Stimulated activated CD8-positive, alpha-beta memory T cell treated with anti-CD3 and anti-CD28 coated beads, Interleukin-4, amount 100 ng/mL, for 24 hours (primary cell): Measurements from ENCODE around the gene LYRM1.
"Not testable (repeated sequence)": the region's sequence is repeated elsewhere in the genome, so short reads cannot be mapped to it uniquely, and the experiment has no call there.

Experiments used
- DNase-seq: peaks from one replicate; pipeline ENCODE4 v3.0.0-alpha.2; 2020; ENCODE audit warnings: low read depth

LYRM1 gene, protein sequence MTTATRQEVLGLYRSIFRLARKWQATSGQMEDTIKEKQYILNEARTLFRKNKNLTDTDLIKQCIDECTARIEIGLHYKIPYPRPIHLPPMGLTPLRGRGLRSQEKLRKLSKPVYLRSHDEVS

DNA sequence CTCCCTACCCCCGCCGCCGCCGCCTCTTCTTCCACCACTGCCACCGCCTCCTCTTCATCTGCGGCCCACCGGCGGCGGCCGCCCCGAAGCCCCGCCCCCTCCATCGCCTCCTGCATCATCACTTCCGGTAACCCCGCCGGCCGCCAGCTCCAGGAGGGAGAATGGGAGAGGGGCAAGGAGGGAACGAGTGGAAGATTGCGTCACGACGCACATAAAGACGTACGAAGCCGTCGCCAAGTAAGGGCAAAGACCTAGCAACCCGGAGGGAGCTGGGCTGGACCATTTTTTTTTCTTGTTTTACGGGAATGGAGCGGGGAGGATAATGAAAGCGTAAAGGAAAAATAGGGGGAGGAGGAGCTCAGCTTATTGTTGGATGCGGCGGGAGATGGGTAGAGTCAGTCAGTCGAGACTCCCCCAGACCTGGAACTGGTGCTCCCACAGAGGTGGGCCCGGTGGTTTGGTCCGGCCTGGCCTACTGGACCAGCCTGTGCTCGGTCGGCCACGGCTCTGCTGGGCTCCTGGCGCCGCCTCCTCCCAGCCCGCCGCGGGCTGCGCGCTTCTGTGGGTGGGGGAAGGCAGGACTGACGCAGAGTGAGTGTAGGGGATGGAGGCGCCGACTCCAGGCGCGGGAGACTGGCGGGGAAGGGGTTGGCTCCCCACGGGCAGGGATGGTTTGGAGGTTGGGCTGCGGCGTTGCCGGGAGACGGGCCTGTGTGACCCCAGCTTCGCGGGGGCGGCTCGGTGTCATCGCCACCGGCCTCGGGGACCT lies at the start of gene LYRM1, which contains the start of gene DCUN1D3:
Gene LYRM1 (plus strand): TSS at position 473 of the 769 bp plus-strand sequence. CDS start 14,785 bp downstream, outside the sequence.
Gene DCUN1D3 (minus strand): TSS at position 60 of the 769 bp plus-strand sequence. CDS start 37,820 bp downstream, outside the sequence.
- peak; percentile 84 for DNase-seq

DNA sequence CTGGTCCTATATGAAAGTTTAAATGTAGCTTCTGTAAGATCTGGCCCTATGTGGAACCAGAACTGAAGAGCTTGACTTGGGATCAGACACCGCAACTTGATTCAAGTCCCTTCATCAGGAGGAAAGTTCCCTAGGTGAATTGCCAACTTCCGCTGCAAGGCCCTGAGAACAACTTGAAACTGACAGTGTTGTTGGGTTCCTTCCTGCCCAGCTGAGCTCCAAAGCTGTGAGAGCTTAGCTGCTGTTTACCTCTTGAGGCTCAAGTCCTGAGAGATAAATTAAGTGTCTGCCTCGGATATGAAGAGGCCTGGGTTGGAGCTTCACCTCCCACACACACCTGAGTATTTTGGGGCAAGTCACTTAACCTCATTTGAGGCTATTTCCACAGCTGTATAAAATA lies 49.6 kb upstream of the LYRM1 start:
- no peak for DNase-seq

DNA sequence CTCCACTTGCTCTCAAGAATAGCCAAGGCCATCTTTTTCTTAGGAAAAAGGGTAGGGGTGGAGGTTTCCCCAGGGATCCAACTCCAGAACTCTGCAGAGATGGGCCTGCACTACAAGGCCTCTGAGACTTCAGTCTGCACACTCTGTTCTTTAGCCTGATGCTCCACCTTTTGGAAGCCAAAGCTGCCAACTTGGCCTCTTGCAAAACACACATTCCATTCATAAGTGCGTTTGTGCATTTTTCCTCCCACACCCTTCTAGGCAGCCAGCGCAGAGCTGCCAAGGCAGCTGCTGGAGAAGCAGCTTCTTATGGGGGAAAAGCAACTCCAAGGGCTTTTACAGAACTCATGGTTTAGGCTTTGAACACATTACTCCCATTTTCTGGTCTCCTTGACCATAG lies 49.0 kb upstream of the LYRM1 start:
- DNase-seq, result no peak

DNA sequence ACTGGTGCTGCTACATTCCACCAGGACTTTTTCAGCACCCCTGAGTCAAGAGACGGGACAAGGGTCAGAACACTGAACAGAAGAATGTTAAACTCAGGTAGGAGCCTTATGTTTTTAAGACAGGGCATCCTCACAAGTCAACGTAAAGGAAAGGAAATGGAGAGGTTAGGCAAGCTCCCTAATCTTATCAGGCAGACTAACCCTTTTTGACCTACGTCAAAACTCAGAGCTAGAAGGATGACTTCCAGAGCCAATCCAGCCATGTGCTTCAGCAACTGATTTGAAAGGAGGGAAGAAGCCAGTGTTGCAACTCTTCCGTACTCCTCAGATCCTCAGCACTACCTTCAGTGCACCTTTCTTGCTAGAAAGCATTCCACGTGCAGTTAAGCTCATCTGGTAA lies 47.4 kb upstream of the LYRM1 start:
- no peak for DNase-seq

DNA sequence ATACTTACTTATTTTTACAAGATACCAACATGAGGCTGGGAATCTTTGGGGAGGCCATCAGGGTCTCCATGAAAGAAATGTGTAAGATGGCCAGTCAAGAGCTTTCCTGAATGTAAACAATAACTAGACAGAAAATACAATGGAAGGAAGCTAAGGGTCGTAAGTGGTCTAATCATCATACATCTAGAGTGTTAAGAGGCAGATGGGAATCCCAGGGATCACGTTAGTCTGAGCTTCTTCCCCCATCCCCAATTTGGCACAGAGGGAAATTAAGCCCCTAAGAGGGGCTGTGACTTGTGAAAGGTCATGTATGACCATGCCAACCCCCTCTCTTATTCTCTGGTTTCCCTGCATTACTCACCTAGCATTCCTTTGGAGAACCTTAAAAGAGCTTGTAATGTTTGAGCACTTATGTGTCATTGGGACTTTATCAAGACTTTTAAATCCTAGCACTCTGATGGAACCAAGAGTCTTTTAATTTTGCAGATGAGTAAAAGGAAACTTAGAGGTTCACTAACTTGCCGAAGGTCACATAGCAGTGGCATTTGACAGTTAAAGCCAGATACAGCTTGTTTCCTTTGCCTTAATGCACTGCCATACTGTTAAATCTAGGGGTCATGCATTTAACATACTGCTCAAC lies 46.5 kb upstream of the LYRM1 start:
- no peak for DNase-seq

DNA sequence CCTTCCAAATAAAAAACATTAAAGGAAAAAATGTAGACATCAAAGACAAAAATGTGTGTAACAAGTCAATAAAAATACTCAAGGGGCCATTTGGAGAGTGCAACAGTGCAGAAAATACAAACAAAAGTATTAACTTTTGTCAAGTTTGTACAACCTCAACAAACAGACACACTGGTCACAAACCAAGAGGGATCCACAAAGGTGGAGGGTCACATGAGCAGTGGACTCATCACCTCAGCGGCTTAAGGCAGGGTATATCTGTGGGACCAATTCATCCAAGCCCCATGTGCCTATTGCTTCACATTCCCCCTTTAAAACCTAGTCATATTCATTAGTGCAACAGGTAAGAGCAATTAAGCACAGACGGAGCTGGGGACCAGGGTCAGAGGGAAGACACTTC lies 45.6 kb upstream of the LYRM1 start:
- DNase-seq, result no peak

DNA sequence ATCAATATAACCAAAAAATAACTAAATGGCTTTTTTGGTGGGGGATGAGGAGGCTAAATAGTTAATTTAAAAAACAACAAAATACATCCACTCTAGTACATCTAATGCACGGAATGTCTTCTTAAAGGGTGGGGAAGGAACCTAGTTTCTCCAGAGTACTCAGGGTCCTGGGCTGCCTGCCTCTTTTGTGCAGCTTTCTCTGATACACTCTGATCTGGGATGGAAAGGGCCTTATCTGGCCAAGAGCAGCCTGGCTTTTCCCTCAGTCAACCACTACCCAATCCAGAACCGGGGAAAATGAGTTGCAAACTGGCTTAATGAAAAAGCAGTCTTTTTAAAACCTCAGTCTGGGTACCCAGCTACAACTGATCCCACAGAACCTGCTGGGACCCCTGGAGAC lies 43.3 kb upstream of the LYRM1 start:
- no peak for DNase-seq

DNA sequence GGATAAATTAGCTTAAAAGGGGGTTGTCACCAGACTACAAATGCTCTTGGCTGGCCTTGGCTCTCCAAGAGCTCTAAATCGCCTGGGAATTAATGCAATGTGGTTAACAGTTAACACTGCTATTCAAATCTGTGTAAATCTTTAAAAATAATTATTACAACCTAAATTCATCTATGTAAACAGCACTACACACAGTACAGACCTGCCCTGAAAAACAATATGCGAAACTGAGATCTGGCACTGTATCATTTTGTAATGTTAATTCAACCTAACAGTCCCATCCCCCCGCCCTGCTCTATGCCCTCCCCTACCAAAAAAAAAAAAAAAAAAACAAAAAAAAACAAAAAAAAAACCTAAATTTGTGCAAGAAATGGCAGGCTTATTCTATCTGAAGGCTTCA lies 41.3 kb upstream of the LYRM1 start:
- DNase-seq, result no peak

DNA sequence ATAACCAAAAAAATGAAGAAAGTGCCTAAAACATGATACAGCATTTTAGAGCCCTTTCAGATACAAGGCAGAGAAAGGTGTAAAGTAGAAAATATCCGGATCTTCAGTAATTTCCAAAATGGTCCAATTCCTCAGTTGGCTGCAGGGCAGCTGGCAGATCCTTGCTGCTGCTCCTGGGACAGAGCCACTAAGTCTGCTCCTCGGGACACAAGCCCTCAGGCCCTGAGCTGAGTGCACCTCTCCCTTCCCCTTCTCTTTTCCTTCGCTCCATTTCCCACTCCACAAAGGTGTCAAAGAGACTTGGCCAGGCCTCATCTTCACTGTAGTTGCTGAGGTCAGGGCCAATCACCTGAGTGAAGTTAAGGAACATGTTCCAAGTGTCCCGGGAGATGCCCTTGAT lies 40.9 kb upstream of the LYRM1 start:
- no peak for DNase-seq

DNA sequence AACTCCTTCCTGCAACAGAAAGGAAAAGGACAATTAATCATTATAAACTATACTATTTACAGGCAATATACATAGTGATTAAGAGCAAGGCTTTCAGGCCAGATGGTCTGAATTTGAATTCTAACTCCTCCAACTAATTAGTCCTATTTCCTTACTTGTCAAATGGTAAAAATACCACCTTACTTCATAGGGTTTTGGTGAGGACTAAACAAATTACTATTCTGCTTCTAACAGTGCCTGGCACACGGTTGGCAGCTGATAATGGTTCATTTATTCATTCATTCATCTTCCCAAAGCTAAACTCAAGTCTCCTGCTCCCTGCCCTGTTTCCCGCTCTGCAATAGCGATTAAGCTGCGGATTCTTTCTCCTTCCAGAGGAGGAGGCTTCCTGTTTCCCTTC lies 40.2 kb upstream of the LYRM1 start:
- no peak for DNase-seq

DNA sequence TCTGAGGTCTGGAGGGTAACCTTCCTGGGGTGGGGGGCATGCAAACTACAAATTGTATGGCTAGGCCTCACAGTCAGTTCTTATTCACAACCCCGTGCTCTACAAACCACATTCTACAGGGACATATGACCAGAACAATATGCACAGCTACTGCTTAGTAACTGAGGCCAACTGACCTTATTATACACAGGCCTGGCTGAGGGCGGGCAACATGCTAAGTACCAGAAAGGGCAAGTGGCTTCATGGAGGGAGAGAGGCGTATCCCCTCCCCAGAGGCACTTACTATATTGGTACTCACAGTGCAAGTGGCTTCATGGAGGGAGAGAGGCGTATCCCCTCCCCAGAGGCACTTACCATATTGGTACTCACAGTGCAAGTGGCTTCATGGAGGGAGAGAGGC lies 39.6 kb upstream of the LYRM1 start:
- DNase-seq, result not testable (repeated sequence)

DNA sequence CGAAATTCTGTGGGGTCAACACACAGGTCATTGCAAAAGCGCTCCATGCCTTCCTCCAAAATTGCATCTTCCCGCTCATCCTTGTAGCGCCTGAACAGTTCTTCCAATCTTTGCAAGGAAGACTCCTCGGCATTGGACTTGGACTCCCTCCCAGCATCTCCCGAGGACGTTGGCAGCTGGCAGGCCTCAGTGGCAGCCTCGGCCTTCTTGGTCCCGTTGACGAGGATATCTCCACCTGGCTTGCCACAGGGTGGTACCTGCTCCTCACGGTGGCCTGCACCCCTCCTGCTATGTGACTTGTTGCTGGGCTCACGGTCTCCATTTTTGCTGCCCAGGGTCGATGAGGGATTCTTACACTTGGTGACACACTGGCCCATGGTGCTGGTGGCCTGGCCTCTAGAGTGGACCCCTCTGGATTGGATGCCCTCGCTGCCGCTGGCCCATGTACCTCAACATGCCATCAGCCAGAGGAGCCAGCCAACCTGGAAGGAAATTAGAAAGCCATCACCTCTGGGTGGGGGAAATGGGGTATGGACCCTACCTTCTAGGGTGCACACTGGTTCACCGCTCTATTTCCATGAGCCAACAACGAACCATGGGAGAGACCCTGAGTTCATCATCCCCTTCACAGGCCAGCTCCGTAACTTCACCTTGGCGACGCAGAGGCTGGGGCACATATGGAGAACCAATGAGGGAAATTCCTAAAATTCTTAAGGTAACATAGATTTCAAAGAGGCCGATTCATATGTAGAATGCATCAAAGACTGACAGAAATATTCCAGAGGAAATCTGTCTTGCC lies 38.2 kb upstream of the LYRM1 start:
- no peak for DNase-seq

DNA sequence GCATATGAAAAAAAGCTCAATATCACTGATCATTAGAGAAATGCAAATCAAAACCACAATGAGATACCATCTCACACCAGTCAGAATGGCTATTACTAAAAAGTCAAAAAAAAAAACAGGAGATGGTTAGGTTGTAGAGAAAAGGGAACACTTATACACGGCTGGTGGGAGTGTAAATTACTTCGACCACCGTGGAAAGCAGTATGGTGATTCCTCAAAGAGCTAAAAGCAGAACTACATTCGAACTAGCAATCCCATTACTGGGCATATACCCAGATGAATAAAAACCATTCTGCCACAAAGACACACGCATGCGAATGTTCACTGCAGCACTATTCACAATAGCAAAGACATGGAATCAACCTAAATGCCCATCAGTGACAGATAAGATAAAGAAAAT lies 36.2 kb upstream of the LYRM1 start:
- not testable (repeated sequence) for DNase-seq

DNA sequence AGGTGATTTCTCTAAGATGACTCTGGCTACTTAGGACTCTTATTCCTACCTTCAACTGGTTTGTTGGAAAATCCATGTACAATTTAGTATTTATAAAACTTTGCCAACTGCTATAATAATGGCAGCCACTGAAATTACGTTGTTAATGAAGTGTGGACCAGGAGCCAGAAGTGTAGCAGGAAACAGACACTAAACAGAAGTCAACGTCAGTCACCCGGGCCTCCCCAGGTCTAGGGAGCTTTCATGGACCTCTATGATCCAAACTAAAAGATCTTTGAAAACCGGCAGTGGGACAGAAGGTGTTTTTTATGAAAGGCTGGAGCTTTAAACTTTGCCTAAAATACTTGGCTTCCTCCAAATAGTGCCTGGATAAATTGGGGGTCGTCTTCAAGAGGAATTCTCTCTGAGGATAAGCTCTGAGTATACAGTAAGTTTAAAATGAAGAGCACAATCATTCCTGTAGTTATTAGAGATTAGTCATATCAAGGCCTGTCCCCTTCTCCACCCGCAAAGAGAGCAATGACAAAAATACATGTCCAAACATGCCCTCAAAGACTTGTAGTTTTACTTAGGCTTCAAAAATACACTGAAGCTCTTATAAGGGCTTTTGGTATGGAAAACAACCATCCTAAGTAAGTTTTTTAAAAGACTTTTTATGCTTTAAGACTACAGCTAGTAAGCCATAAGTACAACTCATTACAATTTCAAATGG lies 35.0 kb upstream of the LYRM1 start:
- no peak for DNase-seq

DNA sequence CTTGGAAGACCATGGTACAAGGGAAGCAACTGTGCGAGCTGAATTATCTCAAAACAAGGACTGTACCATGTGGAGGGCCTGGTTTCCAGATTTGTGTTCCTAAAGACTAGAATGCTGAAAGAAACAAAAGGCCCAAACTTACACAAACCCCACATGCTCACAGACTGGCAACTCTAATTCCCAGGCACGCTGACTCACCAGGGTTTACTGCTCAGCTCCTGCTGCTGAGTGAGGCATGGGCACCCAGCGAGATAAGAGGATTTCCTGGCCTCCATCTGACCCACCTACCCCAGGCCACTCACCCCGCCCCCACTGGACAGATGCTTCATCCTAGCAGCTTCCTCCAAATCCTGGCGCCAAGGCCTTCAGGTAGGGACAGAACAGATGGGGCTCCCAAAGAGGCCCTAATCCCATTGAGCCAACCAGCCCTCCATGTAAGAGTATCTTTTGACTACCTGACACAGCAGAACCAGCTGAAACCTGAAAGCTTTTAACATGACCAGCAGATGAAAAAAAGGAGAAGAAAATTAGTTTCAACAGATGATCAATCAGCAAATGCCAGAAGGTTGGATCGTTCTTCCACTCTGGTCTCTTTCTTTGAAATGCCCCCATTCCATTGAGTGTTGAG lies 34.3 kb upstream of the LYRM1 start:
- DNase-seq, result no peak

DNA sequence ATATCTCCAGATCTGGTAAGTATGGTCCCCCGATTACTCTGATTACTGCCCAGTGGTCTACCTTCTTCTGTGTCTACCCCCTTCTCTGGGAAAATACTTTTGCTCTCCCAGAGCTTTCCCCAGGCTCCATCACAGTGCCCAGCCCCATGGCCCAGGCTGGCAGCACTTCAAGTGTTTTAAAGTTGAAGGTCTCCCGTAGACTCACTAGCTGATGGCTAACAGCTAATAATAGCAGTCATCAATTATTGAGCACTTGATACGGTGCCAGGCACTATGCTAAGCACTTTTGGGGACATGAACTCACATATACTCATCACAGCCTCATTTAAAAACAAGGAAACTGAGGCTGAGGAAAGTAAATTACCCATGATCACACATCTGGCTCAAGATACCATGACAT lies 33.8 kb upstream of the LYRM1 start:
- DNase-seq, result no peak

DNA sequence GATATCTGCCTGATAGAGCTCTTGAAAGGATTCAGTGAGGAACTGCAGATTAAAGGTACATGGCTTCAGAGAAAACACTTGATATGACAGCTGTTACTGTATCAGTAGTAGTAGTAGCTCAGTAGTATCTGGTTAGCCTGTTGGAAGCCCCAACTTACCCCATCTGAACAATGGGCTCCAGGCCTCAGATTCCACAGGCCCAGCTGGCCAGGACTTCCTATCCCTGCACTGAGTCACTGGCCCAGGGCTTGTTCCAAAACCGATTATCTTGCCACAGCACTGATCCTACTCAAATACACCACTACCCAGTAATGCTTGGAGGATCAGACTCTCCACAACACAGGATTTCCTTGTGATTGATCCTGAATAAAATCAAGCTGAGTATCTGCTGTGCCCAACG lies 33.0 kb upstream of the LYRM1 start:
- DNase-seq, result no peak

DNA sequence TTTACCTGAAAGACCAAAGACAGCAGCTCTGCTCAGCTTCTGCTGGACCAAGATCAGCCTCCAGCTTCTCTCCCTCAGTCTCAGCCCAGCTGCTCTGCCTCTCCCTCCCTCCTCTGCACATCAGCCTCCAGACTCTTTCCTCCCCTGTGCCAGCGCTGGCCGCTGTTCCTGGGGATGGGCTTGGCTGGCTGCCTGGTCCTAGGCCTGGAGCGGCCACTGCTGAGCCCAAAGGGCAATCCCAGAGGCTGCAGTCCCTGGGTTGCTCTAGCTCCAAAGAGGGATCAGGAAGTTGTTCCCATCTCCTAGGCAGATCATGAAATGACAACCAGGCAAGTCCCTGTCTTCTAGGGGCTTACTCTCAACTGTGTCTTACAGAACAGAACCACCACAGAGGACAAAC lies 31.7 kb upstream of the LYRM1 start:
- DNase-seq, result no peak

DNA sequence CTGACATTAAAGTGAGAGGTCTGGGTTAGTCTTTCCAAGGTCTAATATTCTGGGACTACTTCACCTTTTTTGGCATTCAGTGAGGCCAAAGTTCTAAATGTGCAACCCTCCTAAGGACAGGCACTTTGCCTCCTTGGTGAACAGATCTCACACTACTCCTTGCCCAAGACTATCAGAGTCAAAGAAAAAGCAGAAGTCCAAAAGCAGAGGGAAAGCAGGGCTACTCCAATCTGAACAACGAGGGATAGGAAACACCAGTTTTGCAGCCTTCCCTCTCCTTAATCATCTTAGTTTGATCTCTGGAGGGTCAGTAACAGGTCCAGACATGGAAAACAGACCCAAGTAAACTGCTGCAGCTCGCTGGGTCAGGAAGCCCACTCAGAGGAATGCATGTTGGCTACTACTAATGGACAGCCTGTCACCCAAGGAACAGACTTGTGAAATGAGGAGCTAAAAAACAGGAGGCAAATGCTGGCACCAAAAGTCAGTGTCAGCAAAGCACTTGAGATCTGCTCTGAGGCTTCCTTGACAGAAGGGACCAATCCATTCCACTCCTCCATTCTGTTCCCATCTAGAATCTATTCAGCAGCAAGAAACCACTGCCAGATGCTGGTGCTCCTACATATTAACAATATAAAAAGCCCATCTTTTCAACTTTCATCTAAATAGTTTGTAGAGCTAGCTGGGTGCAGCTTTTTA lies 30.3 kb upstream of the LYRM1 start:
- DNase-seq, result no peak

DNA sequence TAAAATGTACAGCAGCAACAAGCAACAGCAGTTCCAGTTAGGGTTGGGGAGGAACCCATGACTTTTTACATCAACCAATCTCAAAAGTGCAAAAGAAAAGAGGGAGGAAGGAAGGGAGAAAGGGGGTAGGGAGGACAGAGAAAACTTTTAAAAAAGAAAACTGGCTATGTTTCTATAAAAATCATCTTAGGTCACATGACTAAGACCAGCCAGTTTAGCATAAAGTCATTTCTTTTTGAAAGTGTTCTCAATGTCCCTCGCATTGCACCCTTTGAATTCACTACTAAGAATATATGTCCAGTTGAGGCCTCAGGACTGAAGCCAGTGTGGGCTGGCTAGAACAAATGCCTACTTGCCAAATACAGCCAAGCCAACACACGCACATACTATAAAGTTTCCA lies 29.3 kb upstream of the LYRM1 start:
- DNase-seq, result no peak
